Daoy (cell line): ENCODE data around the gene DDX42. TPM values are rescaled to one million over a fixed set of nuclear protein-coding genes. Genes with fewer than 3 reads are reported as not detected.
"Not testable (repeated sequence)": the region's sequence is repeated elsewhere in the genome, so short reads cannot be mapped to it uniquely, and the experiment has no call there.

Source experiments
- DNase-seq: peaks from one replicate; pipeline ENCODE4 v3.0.0-alpha.2; 2015; ENCODE audit warnings: low read depth
- total RNA-seq: library from RNA; depleted of rRNA; stranded (reverse); fragments of >200 nt; shearing (Covaris generic); gene quantifications from 2 replicates; pipeline ENCODE4 v1.2.3, GENCODE V29; 2014

The DDX42 gene
- total RNA-seq, 1 experiment from 2014 or later = 48.5 TPM

DNA sequence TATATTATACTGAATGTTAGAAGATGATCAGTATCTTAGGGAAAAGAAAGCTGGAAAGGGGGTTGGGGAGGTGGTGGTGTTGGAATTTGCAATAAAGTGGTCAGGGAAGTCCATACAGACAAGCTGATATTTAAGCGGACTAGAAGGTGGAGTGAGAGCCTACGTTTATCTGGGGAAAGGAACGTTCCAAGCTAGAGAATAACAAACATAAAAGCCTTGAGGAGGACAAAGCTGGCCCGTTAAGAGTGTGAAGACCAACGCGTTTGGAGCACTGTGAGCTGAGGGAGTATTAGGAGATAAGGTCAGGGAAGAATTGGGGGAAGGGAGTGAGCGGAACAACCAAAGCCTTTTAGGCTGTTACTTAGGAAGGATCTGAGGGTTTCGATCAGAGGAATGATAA lies 1.4 kb downstream of the DDX42 start:
- DNase-seq = no peak

DNA sequence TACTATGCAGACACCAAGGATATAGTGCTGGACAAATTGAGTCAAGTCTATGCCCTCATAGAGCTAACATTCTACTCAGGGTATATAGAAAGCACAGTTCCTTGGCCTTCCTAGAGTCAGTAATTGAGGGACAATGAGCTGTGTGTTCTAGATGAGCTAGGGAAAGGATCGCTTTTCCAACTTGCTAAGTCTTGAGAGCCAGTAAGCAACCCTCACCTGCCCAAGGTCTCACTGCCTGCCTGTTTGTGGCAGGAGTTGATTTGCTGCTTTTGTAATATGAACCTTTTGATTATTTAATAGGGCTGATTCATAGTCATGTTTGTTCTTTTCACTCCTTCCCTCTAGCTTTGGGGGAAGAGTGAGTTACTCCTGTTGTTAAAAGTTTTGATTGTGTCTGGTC lies 6.5 kb downstream of the DDX42 start:
- DNase-seq = peak; percentile 9

DNA sequence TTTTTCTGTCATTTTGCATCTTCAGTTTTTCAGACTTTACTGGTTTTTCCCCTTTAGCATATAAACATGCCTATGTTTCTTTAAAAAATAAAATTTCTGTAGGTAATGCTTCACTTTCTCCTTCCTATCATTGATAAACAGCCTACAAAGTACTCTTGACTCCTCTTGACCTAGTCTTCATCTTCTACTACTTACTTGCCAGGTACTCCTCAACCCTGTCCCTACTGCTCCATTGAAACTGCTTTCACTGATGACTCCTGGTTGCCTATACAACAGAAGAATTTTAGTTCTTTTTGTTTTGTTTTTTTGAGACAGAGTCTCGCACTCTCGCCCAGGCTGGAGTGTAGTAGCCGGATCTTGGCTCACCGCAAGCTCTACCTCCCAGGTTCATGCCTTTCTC lies 7.0 kb downstream of the DDX42 start:
- DNase-seq = no peak

DNA sequence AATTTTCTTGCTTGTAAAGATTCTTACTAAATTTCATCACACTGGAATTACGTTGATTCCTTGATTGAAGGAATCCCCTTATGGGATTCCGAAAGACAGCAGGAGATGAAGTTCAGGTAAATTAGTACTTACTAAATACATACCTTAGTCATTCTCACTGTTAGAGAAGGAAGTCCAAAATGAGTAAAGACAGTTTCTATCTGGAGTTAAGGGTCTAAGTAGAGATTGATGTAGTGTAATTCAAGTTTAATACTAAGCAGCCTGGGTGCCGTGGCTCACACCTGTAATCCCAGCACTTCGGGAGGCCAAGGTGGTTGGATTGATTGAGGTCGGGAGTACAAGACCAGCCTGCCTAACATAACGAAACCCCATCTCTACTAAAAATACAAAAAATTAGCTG lies 9.6 kb downstream of the DDX42 start:
- no peak for DNase-seq

DNA sequence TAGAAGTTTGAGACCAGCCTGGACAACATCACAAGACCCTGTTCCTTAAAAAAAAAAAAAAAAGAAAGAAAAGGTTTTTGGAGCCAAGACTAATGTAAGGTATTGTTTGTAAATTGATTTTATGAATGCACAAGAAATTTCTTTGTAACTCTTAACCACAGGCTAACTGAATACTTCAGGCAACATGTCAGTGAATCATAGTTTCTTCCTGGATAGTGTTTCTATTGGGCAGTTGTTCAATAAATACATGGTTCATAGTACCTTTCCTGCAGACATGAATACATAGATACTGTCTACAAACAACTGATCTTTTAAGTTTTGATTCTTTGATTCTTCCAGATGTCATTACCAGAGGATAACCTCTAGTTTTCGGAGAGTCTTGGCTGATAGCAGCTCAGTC lies 11.6 kb downstream of the DDX42 start:
- DNase-seq = no peak

GRCh38 chr17:63786117-63786516 lies 12.1 kb downstream of the DDX42 start:
- DNase-seq = no peak

- DNase-seq = no peak
Measured at GRCh38 chr17:63786971-63787711, 13.2 kb downstream of the DDX42 start.

DNA sequence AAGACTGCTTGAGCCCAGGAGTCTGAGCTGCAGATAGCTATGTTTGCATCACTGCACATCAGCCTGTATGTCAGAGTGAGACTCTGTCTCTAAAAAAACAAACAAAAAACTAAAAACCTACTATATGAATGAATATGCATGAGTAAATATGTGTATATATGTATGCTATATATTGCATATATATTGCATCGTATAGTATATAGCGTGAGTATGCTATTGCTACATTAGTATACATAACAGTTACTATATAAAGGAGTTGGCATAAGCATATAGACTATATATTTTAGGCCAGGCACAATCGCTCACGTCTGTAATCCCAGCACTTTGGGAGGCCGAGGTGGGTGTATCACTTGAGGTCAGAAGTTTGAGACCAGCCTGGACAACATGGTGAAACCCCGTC lies 16.1 kb downstream of the DDX42 start:
- DNase-seq = no peak

DNA sequence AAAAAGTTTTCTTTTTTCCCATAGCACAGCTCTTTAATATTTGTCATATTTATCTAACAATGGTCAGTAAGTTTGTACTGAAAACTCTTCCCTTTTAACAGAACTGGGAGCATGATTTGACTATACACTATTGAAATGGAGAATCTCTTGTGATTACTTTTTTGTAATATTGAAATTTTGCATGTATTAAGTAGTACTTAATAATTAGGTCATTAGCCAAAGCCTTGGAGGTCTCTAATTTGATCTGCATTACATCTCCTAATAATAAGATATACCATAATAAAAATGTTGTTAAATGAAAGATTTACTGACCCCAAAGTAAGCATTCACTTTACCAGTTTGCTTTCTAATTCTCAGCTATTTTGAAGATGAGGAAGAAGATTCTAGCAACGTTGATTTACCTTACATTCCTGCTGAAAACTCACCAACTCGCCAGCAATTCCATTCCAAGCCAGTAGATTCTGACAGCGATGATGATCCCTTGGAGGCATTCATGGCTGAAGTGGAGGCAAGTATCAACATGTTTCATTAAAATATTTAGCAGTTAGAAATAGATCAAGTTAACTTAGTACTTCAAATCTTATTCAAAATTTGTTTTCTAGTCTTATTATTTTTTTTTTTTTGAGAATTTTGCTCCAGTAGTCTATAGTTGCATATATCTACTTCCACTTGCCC lies 18.2 kb downstream of the DDX42 start:
- no peak for DNase-seq

DNA sequence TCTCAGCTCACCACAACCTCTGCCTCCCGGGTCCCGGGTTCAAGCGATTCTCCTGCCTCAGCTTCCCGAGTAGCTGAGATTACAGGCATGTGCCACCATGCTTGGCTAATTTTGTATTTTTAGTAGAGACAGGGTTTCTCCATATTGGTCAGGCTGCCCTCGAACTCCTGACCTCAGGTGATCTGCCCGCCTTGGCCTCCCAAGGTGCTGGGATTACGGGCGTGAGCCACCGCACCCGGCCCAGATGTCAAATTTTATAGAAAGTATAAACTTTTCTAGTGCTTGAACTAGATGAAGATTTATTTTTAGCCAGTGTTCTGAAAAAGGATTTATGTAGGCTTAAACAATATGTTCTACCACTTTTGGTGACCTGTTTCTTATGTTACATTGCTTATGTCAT lies 22.4 kb downstream of the DDX42 start:
- not testable (repeated sequence) for DNase-seq

DNA sequence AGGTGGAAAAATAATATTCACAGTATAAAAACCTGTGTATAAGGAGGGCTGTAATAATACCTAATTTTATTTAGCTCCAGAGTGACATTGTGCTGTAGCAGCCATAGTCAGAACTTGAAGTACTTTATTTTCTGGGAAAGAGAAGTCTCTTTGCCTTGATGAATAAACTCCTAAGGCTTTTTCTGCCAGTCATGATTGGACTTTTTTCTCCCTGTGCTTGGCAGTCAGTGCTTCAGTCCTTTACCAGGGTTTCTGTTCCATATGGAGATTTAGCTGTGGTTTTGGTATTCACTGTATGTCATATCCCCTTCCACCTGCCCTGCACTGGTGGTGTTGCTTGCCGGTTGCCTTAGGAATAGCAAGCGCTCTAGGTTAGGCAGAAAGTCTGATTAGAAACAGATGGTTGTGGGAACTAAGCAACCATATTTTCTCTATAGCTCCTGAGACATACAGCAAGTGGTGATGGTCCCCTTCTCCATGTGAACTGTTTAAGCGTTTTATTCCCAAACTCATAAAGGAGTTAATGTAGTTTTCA lies 24.7 kb downstream of the DDX42 start:
- no peak for DNase-seq

DNA sequence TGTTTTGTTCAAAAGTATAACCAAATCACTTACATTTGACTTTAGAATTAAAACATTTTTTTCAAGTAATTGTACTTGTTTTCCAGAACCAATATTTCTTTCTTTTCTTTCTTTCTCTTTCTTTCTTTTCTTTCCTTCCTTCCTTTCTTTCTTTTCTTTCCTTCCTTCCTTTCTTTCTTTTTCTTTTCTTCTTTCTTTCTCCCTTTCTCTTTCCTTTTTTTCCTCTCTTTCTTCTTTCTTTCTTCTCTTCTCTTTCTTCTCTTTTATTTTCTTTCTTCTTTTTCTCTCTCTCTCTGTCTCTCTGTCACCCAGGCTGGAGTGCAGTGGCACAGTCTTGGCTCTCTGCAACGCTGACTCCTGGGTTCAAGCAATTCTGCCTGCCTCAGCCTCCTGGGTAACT lies 26.8 kb downstream of the DDX42 start:
- no peak for DNase-seq

- DNase-seq = no peak
Measured at GRCh38 chr17:63804328-63804727, 30.4 kb downstream of the DDX42 start.

GRCh38 chr17:63805591-63805990 lies 31.6 kb downstream of the DDX42 start:
- no peak for DNase-seq

DNA sequence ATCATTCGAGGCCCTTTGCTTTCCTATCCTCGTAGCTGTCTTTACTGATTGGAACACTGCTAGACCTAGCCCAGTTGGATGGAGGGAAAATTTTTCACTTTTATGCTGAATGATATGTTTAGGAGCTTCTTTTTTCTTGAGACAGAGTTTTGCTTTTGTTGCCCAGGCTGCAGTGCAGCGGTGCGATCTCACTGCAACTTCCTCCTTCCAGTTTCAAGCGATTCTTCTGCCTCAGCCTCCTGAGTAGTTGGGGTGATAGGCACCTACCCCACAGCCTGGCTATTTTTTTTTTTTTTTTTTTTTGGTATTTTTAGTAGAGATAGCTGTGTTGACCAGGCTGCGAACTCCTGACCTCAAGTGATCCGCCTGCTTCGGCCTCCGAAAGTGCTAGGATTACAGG lies 36.0 kb downstream of the DDX42 start:
- no peak for DNase-seq

DNA sequence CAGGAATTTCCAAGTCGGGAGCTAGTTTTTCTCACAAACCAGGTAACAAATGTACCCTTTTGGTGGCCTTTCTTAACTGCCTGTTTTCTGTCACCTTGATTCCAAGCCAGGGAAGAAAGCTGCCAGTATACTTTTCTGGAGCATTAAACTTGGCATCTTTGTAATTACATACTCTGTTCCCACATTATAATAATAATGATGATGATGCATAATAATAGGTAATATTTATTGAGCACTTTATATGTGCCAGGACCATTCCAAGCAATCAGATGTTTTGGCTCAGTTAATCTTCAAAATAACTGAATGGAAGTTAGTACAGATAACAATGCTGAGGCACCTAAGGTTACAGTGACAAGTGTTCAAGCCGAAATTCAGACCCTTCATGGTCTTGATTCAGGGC lies 42.2 kb downstream of the DDX42 start:
- DNase-seq = no peak

DNA sequence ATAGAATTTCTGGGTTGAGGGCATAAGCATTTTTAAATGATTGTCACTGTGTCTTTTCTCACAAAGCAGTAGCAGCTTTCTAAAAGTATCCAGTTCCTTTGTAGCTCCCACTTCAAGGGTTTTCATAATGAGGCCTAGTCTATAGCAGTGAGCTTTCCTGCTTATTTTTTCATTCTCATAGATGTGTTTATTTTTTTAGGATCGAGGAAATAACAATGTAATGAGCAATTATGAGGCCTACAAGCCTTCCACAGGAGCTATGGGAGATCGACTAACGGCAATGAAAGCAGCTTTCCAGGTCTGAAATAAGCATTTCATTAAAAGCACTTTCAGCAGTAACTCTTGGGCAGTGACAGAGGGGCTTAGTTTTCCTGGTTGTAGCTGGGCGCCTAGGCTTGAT lies 42.7 kb downstream of the DDX42 start:
- no peak for DNase-seq

GRCh38 chr17:63817736-63818385 lies 43.9 kb downstream of the DDX42 start:
- DNase-seq = no peak

GRCh38 chr17:63819131-63819530 lies 45.2 kb downstream of the DDX42 start:
- no peak for DNase-seq

GRCh38 chr17:63819585-63820537 lies 45.9 kb downstream of the DDX42 start:
- DNase-seq = no peak

DNA sequence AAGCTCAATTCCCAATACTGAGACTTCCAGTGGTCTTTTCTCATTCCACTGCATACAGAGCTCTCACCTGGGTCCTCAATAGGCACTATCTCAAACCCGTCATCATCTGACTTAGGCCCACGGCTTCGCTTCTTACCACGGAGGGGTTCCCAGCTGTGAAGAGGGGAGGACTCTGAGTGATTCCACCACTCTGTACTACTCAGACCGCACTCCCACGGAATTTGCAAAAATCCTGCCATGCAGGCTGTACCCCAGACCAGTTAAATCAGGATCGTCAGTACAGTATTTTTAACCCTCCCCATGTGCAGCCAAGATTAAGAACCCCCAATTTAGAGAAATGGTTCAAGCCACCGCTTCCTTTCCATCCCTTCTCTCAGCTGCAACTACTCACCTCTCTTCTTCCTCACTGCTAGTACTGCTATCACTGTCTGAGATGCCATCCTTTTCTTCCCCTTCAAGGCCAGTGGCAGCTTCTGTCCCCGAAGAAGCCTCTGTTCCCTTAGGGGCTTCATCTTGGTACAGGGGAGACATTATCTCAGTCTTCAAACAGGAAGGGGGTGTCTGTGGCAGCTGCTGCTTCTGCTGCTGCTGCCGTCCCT lies 47.1 kb downstream of the DDX42 start:
- no peak for DNase-seq
